ENCODE results near the gene COQ4.

COQ4 gene

GRCh38 chr9:128280084-128280622 lies 42.5 kb upstream of the COQ4 start:
- no peaks in the 10 kb centered on the region for H3K36me3 ChIP-seq (ENCODE audit: control insufficient read depth, insufficient read depth, low read length)
- no peaks in the 10 kb centered on the region for H3K27me3 ChIP-seq (replicated peaks; ENCODE audit: control insufficient read depth, insufficient read depth, low read length)
- TF ChIP-seq CTCF (IDR thresholded peaks at IDR 0.05; ENCODE audit: insufficient read depth, low read length, poor library complexity, severe bottlenecking): no peak
- no peak overlapping the region for H3K4me3 ChIP-seq (replicated peaks; ENCODE audit: low read depth, low read length)
- no peak for DNase-seq (ENCODE audit: extremely low read depth, insufficient read length)

GRCh38 chr9:128282500-128282899 lies 40.1 kb upstream of the COQ4 start:
- no peak for DNase-seq (ENCODE audit: extremely low read depth, insufficient read length)
- TF ChIP-seq CTCF (IDR thresholded peaks at IDR 0.05; ENCODE audit: insufficient read depth, low read length, poor library complexity, severe bottlenecking): no peak
- H3K27me3 ChIP-seq (replicated peaks; ENCODE audit: control insufficient read depth, insufficient read depth, low read length): no peaks in the 10 kb centered on the region
- H3K36me3 ChIP-seq (ENCODE audit: control insufficient read depth, insufficient read depth, low read length): peaks cover 6% of the 10 kb centered on the region
- no peak overlapping the region for H3K4me3 ChIP-seq (replicated peaks; ENCODE audit: low read depth, low read length)

DNA sequence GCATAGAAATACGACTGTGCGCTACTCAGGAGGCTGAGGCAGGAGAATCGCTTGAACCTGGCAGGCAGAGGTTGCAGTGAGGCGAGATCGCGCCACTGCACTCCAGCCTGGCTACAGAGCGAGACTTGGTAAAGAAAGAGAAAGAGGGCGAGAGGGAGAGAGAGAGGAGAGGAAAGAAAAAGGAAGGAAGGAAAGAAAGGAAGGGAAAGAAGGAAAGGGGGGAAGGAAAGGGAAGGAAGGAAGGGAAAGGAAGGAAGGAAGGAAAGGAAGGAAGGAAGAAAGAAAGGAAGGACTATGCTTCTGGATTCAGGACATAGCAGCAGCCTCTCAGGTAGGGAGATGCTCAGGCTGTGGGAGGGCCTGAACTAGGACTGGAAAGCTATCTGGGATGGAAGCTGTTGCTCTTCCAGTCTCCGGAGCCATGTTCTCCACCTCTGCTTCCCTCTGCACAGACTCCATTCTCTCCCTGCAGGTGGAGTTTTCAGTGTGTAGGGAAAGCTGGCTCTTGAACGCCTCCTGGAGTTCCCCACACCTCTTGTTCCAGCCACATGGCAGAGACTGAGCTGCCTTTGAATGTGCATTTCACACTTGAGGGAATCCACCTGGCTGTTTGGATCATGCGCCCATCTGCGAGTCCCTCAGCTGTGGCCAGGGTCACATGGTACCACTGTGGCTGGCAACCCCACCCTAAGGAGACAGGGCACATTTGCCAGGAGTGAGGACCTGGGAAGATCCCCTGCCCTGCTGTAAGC lies 37.4 kb upstream of the COQ4 start:
- H3K4me3 ChIP-seq (replicated peaks; ENCODE audit: low read depth, low read length): no peak overlapping the region
- no peak for DNase-seq (ENCODE audit: extremely low read depth, insufficient read length)
- no peaks in the 10 kb centered on the region for H3K27me3 ChIP-seq (replicated peaks; ENCODE audit: control insufficient read depth, insufficient read depth, low read length)
- peaks cover 9% of the 10 kb centered on the region for H3K36me3 ChIP-seq (ENCODE audit: control insufficient read depth, insufficient read depth, low read length)
- TF ChIP-seq CTCF (IDR thresholded peaks at IDR 0.05; ENCODE audit: insufficient read depth, low read length, poor library complexity, severe bottlenecking): no peak

- TF ChIP-seq CTCF (IDR thresholded peaks at IDR 0.05; ENCODE audit: insufficient read depth, low read length, poor library complexity, severe bottlenecking): no peak
- Histone ChIP-seq H3K27me3 (replicated peaks; ENCODE audit: control insufficient read depth, insufficient read depth, low read length) (no peaks in the 10 kb centered on the region), H3K4me3 (replicated peaks; ENCODE audit: low read depth, low read length) (no peak overlapping the region), H3K36me3 (ENCODE audit: control insufficient read depth, insufficient read depth, low read length) (peaks cover 9% of the 10 kb centered on the region)
- no peak for DNase-seq (ENCODE audit: extremely low read depth, insufficient read length)
These were observed 36.2 kb upstream of the COQ4 start for GRCh38 chr9:128286440-128286839.

DNA sequence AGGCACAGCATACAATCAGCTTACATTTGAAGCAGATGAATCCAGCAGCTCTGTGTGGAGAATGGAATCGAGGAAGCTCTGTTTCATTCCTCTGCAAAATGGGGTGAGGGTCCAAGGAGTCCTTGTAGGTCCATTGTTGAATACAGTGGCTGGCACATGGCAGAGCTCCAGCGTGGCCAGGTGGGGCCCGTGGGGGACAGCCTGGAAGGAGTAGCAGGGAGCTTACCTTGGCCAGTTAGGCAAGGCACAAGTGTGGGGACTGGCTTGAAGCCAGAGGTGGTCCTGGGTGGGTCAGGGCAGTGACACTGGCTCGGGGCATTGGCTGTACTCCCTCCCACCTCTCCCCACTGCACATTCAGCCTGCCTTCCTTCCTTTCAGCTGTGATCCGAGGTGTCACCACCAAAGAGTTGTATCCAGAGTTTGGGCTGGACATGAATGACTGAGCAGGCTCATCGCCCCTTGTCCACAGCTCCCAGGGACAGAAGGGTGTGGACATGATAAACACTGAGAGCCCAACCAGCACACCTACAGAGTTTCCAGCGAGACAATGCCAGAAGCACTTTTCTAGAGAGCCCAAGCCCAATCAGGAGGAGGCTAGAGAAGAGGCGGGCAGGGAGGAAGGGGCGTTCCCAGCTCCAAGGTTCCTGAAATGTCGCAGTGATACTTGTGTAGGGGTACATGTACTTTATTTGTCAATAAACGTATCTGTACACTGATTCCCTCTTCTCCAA lies 34.2 kb upstream of the COQ4 start:
- DNase-seq (ENCODE audit: extremely low read depth, insufficient read length): no peak
- Histone ChIP-seq H3K27me3 (replicated peaks; ENCODE audit: control insufficient read depth, insufficient read depth, low read length) (no peaks in the 10 kb centered on the region), H3K4me3 (replicated peaks; ENCODE audit: low read depth, low read length) (no peak overlapping the region), H3K36me3 (ENCODE audit: control insufficient read depth, insufficient read depth, low read length) (peaks cover 9% of the 10 kb centered on the region)
- TF ChIP-seq CTCF (IDR thresholded peaks at IDR 0.05; ENCODE audit: insufficient read depth, low read length, poor library complexity, severe bottlenecking): no peak
